Left ventricle myocardium inferior (tissue), 1 donor: Measurements from ENCODE around the gene RPUSD1. TPM values are rescaled to one million over a fixed set of nuclear protein-coding genes. Genes with fewer than 3 reads are reported as not detected.

Experiments
- DNase-seq: peaks from one replicate; pipeline ENCODE4 v3.0.0-alpha.2; 2020
- H3K27ac ChIP-seq: fragments of 200-600 bp; replicated peaks from 2 replicates; pipeline ENCODE4 v1.8.0; 2021
- H3K27me3 ChIP-seq: fragments of 200-600 bp; 2 replicates; pipeline ENCODE4 v1.8.0; 2021; ENCODE audit warnings: low read depth
- H3K36me3 ChIP-seq: fragments of 200-600 bp; 2 replicates; pipeline ENCODE4 v1.8.0; 2021
- H3K4me1 ChIP-seq: fragments of 200-600 bp; 2 replicates; pipeline ENCODE4 v1.8.0; 2021
- H3K4me3 ChIP-seq: fragments of 200-600 bp; 2 replicates; pipeline ENCODE4 v1.8.0; 2021; ENCODE audit warnings: mild to moderate bottlenecking, moderate library complexity
- H3K9me3 ChIP-seq: fragments of 200-600 bp; replicated peaks from 2 replicates; pipeline ENCODE4 v1.8.0; 2021
- intact Hi-C: fragments of 100-400 bp; cut with micrococcal nuclease; formaldehyde crosslinking; loops from one replicate; pipeline ENCODE4 v1.11.0; 2022
- total RNA-seq: library from RNA; stranded (reverse); fragmentation: NEBNext Ultra II Directional; extraction: Animal tissue kit (Norgen Biotek cat#: 25700); gene quantifications from one replicate; pipeline ENCODE4 v1.2.1, GENCODE V29; 2021
- TF ChIP-seq, protein P1 (sequence below): fragments of 200-600 bp; IDR thresholded peaks from 2 replicates; pipeline ENCODE4 v1.8.0; 2021; ENCODE audit warnings: antibody characterized with exemption, mild to moderate bottlenecking, borderline replicate concordance
- donor health status: DM: no; HTN: yes; CAD: no; lungs with severe emphysema.

Gene RPUSD1
- total RNA-seq, 1 donor from 2014 or later, result 10.6 TPM

DNA sequence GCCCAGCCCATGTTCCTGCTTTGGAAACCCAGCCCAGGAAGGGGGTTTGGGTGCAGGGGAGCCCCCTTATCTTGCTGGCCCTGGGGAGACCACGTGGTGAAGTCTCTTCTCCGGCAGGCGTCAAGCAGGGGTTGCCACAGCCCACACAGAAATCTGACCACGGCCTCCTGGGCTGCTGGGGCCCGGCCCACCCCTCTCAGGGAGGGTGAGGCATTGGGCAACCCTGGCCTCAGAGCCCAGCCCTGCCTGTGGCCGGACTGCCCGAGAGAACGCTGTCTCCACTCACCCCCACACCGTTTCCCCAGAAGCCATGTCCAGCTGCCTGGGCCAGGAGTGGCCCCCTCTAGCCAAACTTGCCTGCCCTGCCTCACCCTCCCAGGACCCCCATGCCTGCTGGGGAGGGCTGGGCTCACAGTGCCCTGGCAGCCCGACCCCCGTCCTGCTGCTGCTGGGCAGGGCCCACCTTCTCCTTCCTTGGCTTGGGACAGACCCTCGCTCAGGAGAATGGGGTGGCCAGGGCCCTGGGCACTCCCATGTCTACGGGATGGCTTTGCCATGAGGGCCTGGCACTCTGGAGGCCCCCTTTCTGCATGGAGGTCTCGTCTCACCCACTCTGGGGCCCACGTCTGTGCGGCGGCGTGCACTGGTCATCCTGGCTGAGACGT, 6.7 kb downstream of the RPUSD1 start:
- H3K9me3 ChIP-seq, result no peaks in the 10 kb centered on the region
- no peak overlapping the region for H3K4me3 ChIP-seq
- peaks cover 4% of the 10 kb centered on the region for H3K36me3 ChIP-seq
- H3K27ac ChIP-seq, result no peak overlapping the region
- TF ChIP-seq, protein P1, sequence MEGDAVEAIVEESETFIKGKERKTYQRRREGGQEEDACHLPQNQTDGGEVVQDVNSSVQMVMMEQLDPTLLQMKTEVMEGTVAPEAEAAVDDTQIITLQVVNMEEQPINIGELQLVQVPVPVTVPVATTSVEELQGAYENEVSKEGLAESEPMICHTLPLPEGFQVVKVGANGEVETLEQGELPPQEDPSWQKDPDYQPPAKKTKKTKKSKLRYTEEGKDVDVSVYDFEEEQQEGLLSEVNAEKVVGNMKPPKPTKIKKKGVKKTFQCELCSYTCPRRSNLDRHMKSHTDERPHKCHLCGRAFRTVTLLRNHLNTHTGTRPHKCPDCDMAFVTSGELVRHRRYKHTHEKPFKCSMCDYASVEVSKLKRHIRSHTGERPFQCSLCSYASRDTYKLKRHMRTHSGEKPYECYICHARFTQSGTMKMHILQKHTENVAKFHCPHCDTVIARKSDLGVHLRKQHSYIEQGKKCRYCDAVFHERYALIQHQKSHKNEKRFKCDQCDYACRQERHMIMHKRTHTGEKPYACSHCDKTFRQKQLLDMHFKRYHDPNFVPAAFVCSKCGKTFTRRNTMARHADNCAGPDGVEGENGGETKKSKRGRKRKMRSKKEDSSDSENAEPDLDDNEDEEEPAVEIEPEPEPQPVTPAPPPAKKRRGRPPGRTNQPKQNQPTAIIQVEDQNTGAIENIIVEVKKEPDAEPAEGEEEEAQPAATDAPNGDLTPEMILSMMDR, result no peak
- peaks cover 3% of the 10 kb centered on the region for H3K4me1 ChIP-seq
- intact Hi-C loops, result no loop called here
- peaks cover 71% of the 10 kb centered on the region for H3K27me3 ChIP-seq
- DNase-seq, result no peak

DNA sequence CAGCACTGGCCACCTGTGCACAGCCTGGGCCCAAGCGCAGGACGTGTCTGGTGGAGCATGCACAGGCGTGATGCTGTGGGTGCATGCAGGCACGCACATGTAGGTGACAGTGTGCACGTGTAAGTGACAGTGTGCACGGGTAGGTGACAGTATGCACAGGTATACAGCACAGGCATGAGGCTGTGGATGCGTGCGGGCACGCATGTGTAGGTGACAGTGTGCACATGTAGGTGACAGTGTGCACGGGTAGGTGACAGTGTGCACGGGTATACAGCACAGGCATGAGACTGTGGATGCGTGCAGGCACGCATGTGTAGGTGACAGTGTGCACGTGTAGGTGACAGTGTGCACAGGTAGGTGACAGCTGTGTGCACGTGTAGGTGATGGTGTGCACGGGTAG, 7.9 kb downstream of the RPUSD1 start:
- Histone ChIP-seq H3K4me3 (no peak overlapping the region), H3K27ac (no peak overlapping the region), H3K36me3 (no peaks in the 10 kb centered on the region), H3K27me3 (peaks cover 82% of the 10 kb centered on the region), H3K4me1 (peaks cover 2% of the 10 kb centered on the region), H3K9me3 (no peaks in the 10 kb centered on the region)
- no peak for DNase-seq
- intact Hi-C loops, result no loop called here
- TF ChIP-seq, protein P1, result no peak

DNA sequence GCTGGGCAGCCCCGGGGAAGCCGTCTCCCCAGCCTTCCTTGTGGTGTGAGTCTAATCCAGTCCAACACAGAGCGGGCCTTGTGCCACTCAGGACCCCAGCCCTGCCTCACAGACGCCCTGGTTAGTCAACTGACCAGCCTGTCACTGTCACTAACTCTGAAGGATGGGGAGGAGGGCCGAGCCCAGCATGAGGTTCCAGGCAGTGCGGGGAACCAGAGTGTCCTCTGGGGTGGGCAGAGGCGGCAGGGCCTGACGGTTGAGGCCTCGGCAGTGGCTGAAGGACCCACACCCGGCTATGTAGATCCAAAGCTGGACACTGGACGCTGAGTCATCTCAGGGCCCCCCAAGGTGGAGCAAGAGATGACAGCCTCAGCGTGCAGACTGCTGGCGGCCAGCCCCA, 8.6 kb downstream of the RPUSD1 start:
- TF ChIP-seq, protein P1, result no peak
- Histone ChIP-seq H3K4me3 (no peak overlapping the region), H3K36me3 (no peaks in the 10 kb centered on the region), H3K27me3 (peaks cover 90% of the 10 kb centered on the region), H3K4me1 (peaks cover 2% of the 10 kb centered on the region), H3K9me3 (no peaks in the 10 kb centered on the region), H3K27ac (no peak overlapping the region)
- intact Hi-C loops, result no loop called here
- DNase-seq, result no peak

DNA sequence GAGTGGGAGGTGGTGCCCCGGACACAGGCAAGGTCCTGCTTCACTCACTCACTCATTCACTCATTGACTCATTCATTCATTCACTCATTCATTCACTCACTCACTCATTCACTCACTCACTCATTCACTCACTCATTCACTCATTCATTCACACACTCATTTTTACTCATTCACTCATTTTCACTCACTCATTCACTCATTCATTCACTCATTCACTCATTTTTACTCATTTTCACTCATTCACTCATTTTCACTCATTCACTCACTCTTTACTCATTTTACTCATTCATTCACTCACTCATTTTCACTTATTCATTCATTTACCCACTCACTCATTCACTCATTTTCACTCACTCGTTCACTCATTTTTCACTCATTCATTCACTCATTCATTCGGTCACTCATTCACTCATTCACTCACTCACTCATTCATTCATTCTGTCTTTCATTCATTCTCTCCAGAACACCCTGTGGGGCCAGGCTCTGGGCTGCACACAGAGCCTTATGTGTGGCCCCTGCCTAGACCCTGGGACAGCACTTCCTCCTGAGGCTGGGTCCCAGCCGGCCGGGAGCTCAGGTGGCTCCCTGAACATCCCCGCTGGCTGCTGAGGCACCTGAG, 9.2 kb downstream of the RPUSD1 start:
- Histone ChIP-seq H3K36me3 (no peaks in the 10 kb centered on the region), H3K27ac (no peak overlapping the region), H3K4me3 (no peak overlapping the region), H3K27me3 (peaks cover 95% of the 10 kb centered on the region), H3K4me1 (peaks cover 2% of the 10 kb centered on the region), H3K9me3 (no peaks in the 10 kb centered on the region)
- TF ChIP-seq, protein P1, result no peak
- no peak for DNase-seq
- intact Hi-C loops, result no loop called here

DNA sequence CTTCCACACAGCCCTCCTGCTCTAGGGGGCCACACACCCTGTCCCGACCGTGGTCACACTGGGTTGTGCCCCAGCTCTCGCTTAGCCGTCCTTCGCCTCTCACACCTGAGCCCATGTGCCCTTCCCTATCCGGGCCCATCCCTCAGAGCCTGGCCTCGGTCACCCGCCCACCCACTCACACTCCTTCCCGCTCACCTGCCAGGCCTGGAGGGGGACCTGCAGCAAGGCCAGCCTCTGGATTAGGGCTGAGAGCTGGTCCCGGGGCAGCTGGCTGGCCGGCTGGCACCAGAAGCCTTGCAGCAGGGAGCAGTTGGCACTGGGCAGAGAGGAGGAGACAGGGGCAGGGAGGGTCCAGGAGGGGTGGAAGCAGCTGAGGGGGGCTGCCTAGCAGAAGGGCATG, 9.7 kb downstream of the RPUSD1 start:
- Histone ChIP-seq H3K4me3 (no peak overlapping the region), H3K36me3 (no peaks in the 10 kb centered on the region), H3K9me3 (no peaks in the 10 kb centered on the region), H3K27ac (no peak overlapping the region), H3K4me1 (peaks cover under 1% of the 10 kb centered on the region), H3K27me3 (peaks cover 94% of the 10 kb centered on the region)
- TF ChIP-seq, protein P1, result no peak
- no peak for DNase-seq
- intact Hi-C loops, result no loop called here
